Caco-2 (cell line): ENCODE measurements around the gene KRT24. TPM values are rescaled to one million over a fixed set of nuclear protein-coding genes. Genes with fewer than 3 reads are reported as not detected.

Experiments
- BruUV-seq: library from RNA; stranded (reverse); fragments of 400-500 nt; replicated peaks from 2 replicates; lab custom pipeline; 2021; lab: Mats Ljungman, UMichigan
- CTCF ChIA-PET: fragments of 300-600 bp; sonication (Branson Sonifier 250); formaldehyde crosslinking; loops from one replicate; lab custom pipeline; 2022; ENCODE audit warnings: antibody characterized with exemption; lab: Charles Lee
- POLR2A ChIA-PET: fragments of 300-600 bp; sonication (Branson Sonifier 250); formaldehyde crosslinking; loops from one replicate; lab custom pipeline; 2022; ENCODE audit warnings: antibody characterized with exemption; lab: Charles Lee
- DNase-seq, 2 experiments: peaks; one replicate each; pipeline versions ENCODE4 v3.0.0 to v3.0.0-alpha.2; 2020 to 2022
- H3K27me3 ChIP-seq: replicated peaks from 2 replicates; pipeline ENCODE4 v1.6.0; 2011; ENCODE audit warnings: low read length; ENCODE audit not compliant: control insufficient read depth, insufficient read depth
- H3K36me3 ChIP-seq: 2 replicates; pipeline ENCODE4 v1.5.1; 2011; ENCODE audit warnings: low read length; ENCODE audit not compliant: control insufficient read depth, insufficient read depth
- H3K4me1 ChIP-seq: fragments of 250-450 bp; sonication (Bioruptor Pico); 2 replicates; pipeline ENCODE4 v1.5.1; 2020; ENCODE audit warnings: mild to moderate bottlenecking
- H3K4me3 ChIP-seq: 2 replicates; pipeline ENCODE4 v1.5.1; 2011; ENCODE audit warnings: low read depth, mild to moderate bottlenecking, control low read depth, low read length
- H3K9me3 ChIP-seq: fragments of 250-450 bp; sonication (Bioruptor Pico); 2 replicates; pipeline ENCODE4 v1.5.1; 2020; ENCODE audit warnings: mild to moderate bottlenecking, moderate library complexity
- H3K27ac Mint-ChIP-seq: one replicate; pipeline ENCODE4 v1.8.0; 2022; ENCODE audit warnings: mixed read lengths; ENCODE audit not compliant: unreplicated experiment
- H3K27me3 Mint-ChIP-seq: one replicate; pipeline ENCODE4 v1.8.0; 2022; ENCODE audit warnings: mixed read lengths; ENCODE audit not compliant: insufficient read depth, unreplicated experiment
- H3K36me3 Mint-ChIP-seq: one replicate; pipeline ENCODE4 v1.8.0; 2022; ENCODE audit warnings: mild to moderate bottlenecking, mixed read lengths; ENCODE audit not compliant: insufficient read depth, unreplicated experiment
- H3K4me1 Mint-ChIP-seq: one replicate; pipeline ENCODE4 v1.8.0; 2022; ENCODE audit warnings: low read depth, mixed read lengths; ENCODE audit not compliant: unreplicated experiment
- H3K4me3 Mint-ChIP-seq: one replicate; pipeline ENCODE4 v1.8.0; 2022; ENCODE audit warnings: mild to moderate bottlenecking, moderate library complexity, mixed read lengths; ENCODE audit not compliant: unreplicated experiment
- H3K9me3 Mint-ChIP-seq: one replicate; pipeline ENCODE4 v1.8.0; 2022; ENCODE audit warnings: mixed read lengths; ENCODE audit not compliant: unreplicated experiment
- CTCF ChIP-seq, 2 experiments: fragments of 200-600 bp in 1 of 2; IDR thresholded peaks; 1 replicate in 1 of 2; 2 replicates in 1 of 2; pipeline versions ENCODE4 v1.5.1 to v1.8.0; 2011 to 2022; ENCODE audit warnings: antibody characterized with exemption in 1 of 2, control low read depth in 1 of 2, inconsistent platforms in 1 of 2, low read depth in 1 of 2, low read length in 1 of 2, mild to moderate bottlenecking in 1 of 2, moderate library complexity in 1 of 2; ENCODE audit not compliant: insufficient read depth in 1 of 2, severe bottlenecking in 1 of 2, unreplicated experiment in 1 of 2
- intact Hi-C: fragments of 100-400 bp; cut with micrococcal nuclease; formaldehyde crosslinking; loops from one replicate; pipeline ENCODE4 v1.10.0; 2022; ENCODE audit not compliant: unreplicated experiment
- total RNA-seq: library from RNA; stranded (reverse); gene quantifications from 2 replicates; pipeline ENCODE4 v1.2.3, GENCODE V29; 2022

KRT24 gene
- total RNA-seq, 1 experiment from 2014 or later = 0.16 TPM

- peaks cover 6% of the 10 kb centered on the region; the same call in 1 of the 2 replicates for H3K4me1 ChIP-seq
- no peak overlapping the region for H3K4me3 ChIP-seq
- no peak overlapping the region for H3K27ac Mint-ChIP-seq
- BruUV-seq = no TSS peak
- CTCF ChIA-PET = no interaction called here
- H3K36me3 ChIP-seq = no peaks in the 10 kb centered on the region
- no peaks in the 10 kb centered on the region for H3K27me3 ChIP-seq
- no peak for TF ChIP-seq CTCF (IDR thresholded peaks at IDR 0.05; ENCODE audit: insufficient read depth in 1 of 2, low read depth in 1 of 2, low read length in 1 of 2, severe bottlenecking in 1 of 2, unreplicated experiment in 1 of 2)
- H3K27me3 Mint-ChIP-seq = no peaks in the 10 kb centered on the region
- no peaks in the 10 kb centered on the region for H3K9me3 ChIP-seq
- no peaks in the 10 kb centered on the region for H3K36me3 Mint-ChIP-seq
- DNase-seq = no peak
- no peaks in the 10 kb centered on the region for H3K4me1 Mint-ChIP-seq
- POLR2A ChIA-PET = no interaction called here
- no peak overlapping the region for H3K4me3 Mint-ChIP-seq
- H3K9me3 Mint-ChIP-seq = no peaks in the 10 kb centered on the region
- intact Hi-C loops = no loop called here
These were observed 45.2 kb downstream of the KRT24 start for GRCh38 chr17:40658396-40658795.

- no TSS peak for BruUV-seq
These were observed 51.6 kb downstream of the KRT24 start for GRCh38 chr17:40651939-40652338.

GRCh38 chr17:40648384-40648968 is 55.1 kb downstream of the KRT24 start:
- no peaks in the 10 kb centered on the region for H3K27me3 ChIP-seq
- BruUV-seq = no TSS peak

More at GRCh38 chr17:40651939-40652338, 51.6 kb downstream of the KRT24 start:
- Histone ChIP-seq H3K4me1 (peaks cover 12% of the 10 kb centered on the region), H3K36me3 (no peaks in the 10 kb centered on the region), H3K9me3 (no peaks in the 10 kb centered on the region), H3K4me3 (no peak overlapping the region), H3K27me3 (no peaks in the 10 kb centered on the region)
- DNase-seq = no peak
- peaks cover 12% of the 10 kb centered on the region for H3K36me3 Mint-ChIP-seq
- no peak overlapping the region for H3K4me3 Mint-ChIP-seq
- no peaks in the 10 kb centered on the region for H3K4me1 Mint-ChIP-seq
- no peak overlapping the region for H3K27ac Mint-ChIP-seq
- intact Hi-C loops = no loop called here
- CTCF ChIA-PET = no interaction called here
- POLR2A ChIA-PET = no interaction called here
- TF ChIP-seq CTCF (IDR thresholded peaks at IDR 0.05; ENCODE audit: insufficient read depth in 1 of 2, low read depth in 1 of 2, low read length in 1 of 2, severe bottlenecking in 1 of 2, unreplicated experiment in 1 of 2) = no peak
- H3K27me3 Mint-ChIP-seq = no peaks in the 10 kb centered on the region
- H3K9me3 Mint-ChIP-seq = no peaks in the 10 kb centered on the region

More at GRCh38 chr17:40648384-40648968, 55.1 kb downstream of the KRT24 start:
- H3K4me1 Mint-ChIP-seq = peaks cover 10% of the 10 kb centered on the region
- peak overlapping the region; percentile 97 for H3K27ac Mint-ChIP-seq
- ChIA-PET POLR2A (no interaction called here), CTCF (interaction anchor here (1.0 to 1.8 kb wide), 2 partner anchors 48 to 79 kb away, joined by 3 to 4 read pairs; no protein-coding TSS in a partner anchor)
- no peak for DNase-seq
- Histone ChIP-seq H3K9me3 (no peaks in the 10 kb centered on the region), H3K4me3 (peak overlapping the region; percentile 93), H3K36me3 (no peaks in the 10 kb centered on the region; the same call in 1 of the 2 replicates), H3K4me1 (peaks cover 12% of the 10 kb centered on the region)
- intact Hi-C loops = loop anchor here (1.0 to 2.0 kb wide), 2 partner anchors 54 to 79 kb away; partner anchors contain the start of gene KRT24
- H3K9me3 Mint-ChIP-seq = no peaks in the 10 kb centered on the region
- H3K27me3 Mint-ChIP-seq = no peaks in the 10 kb centered on the region
- H3K4me3 Mint-ChIP-seq = peak overlapping the region; percentile 83
- H3K36me3 Mint-ChIP-seq = peaks cover 31% of the 10 kb centered on the region
- no peak for TF ChIP-seq CTCF (IDR thresholded peaks at IDR 0.05; ENCODE audit: insufficient read depth in 1 of 2, low read depth in 1 of 2, low read length in 1 of 2, severe bottlenecking in 1 of 2, unreplicated experiment in 1 of 2)

Other genes starting within 250 kb of the KRT24 start
- 0.65 TPM in 1 of 2 replicates, not detected in the other for gene TNS4, start 202.1 kb downstream of the KRT24 start, total RNA-seq
- not detected in 2 replicates for gene CCR7, start 138.3 kb downstream of the KRT24 start, total RNA-seq
- gene SMARCE1, start 55.9 kb downstream of the KRT24 start, total RNA-seq = 126 and 132 TPM in 2 replicates
- not detected in 2 replicates for gene KRT222, start 38.6 kb downstream of the KRT24 start, total RNA-seq
- not detected in 2 replicates for gene KRT25, start 51.6 kb upstream of the KRT24 start, total RNA-seq
- not detected in 2 replicates for gene KRT26, start 68.4 kb upstream of the KRT24 start, total RNA-seq
- not detected in 2 replicates for gene KRT27, start 78.8 kb upstream of the KRT24 start, total RNA-seq
- gene KRT28, start 96.2 kb upstream of the KRT24 start, total RNA-seq = not detected in 2 replicates
- gene KRT10, start 118.9 kb upstream of the KRT24 start, total RNA-seq = 48.3 and 48.6 TPM in 2 replicates
- gene KRT12, start 163.5 kb upstream of the KRT24 start, total RNA-seq = not detected in 2 replicates
- gene KRT20, start 181.5 kb upstream of the KRT24 start, total RNA-seq = 0.53 and 1.0 TPM in 2 replicates
- gene KRT23, start 233.9 kb upstream of the KRT24 start, total RNA-seq = 43.6 and 47.1 TPM in 2 replicates